C1 segment of cervical spinal cord (tissue), 14 donors: ENCODE results near the gene CPNE9.

ENCODE experiments used
- DNase-seq, 14 donors: peaks; one replicate each; lab custom pipeline; 2025; lab: John Stamatoyannopoulos, UW

The CPNE9 gene

DNA sequence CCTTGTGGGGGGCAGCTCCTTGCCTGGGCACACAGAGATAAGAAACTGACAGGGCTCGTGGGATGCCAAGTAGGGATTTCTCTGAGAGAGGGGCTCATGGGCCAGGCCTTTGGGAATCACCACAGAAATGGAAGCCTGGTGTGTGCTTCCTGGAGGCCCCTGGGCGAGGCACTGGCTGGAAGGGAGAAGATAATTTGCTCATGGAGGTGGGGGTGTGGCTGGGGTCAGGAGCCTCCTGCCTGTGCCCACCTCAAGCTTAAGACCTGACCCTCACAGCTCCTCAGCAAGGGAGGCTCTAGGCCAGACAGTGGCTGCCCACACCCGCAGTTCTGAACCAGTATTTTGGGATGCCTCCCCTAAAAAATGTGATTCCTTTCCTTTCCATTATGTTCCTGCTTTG is 16.9 kb upstream of the CPNE9 start:
- no peak for DNase-seq

DNA sequence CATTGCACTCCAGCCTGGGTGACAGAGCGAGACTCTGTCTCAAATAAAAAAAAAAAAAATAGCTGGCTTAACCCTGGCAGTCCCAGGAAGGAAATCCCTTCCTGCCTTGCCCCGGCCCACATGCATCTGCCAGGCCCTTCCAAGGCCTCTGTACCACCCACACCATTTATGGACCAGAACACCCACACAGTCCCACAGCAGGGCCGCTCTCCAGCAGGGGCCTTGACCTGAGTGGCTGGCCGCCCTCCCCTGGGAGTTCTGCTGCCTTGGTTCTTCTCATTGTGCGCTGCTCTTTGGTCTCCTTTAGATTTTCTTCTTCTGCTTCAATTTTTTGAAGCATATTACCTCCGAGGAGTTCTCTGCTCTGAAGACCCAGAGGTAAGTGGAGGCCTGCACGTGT is 16.1 kb upstream of the CPNE9 start:
- no peak for DNase-seq

DNA sequence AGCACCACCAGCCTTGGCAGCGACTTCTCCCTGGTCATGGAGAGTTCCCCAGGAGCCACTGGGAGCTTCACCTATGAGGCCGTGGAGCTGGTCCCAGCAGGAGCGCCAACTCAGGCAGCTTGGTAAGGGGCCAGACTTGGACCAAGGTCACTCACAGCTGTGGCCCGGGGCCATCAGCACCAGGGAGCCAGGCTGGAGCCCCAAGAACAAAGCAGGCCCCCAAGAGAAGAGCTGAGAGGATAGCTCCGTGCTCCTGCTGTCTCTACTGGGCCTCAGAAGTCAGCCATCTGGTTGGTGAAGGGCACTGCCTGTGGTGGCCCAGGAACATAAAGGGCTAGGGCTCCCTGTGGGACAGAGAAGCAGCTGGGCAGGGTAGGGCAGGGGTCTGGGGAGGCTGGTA is 14.7 kb upstream of the CPNE9 start:
- DNase-seq, result no peak

DNA sequence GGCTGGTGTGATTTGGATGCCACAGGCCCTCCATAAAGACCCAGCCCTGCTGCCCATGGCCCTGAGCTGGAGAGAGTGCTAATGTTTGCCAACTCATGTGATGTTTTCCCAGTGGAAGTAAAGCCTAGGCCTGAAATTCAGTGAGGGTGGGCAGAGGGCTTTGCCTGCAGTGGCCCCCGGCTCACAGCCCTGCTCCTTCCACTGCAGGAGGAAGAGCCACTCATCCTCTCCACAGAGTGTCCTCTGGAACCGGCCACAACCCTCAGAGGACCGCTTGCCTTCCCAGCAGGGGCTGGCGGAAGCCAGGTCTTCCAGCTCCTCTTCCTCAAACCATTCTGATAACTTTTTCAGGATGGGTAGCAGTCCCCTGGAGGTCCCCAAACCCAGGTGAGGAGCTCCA is 13.9 kb upstream of the CPNE9 start:
- DNase-seq, result no peak

DNA sequence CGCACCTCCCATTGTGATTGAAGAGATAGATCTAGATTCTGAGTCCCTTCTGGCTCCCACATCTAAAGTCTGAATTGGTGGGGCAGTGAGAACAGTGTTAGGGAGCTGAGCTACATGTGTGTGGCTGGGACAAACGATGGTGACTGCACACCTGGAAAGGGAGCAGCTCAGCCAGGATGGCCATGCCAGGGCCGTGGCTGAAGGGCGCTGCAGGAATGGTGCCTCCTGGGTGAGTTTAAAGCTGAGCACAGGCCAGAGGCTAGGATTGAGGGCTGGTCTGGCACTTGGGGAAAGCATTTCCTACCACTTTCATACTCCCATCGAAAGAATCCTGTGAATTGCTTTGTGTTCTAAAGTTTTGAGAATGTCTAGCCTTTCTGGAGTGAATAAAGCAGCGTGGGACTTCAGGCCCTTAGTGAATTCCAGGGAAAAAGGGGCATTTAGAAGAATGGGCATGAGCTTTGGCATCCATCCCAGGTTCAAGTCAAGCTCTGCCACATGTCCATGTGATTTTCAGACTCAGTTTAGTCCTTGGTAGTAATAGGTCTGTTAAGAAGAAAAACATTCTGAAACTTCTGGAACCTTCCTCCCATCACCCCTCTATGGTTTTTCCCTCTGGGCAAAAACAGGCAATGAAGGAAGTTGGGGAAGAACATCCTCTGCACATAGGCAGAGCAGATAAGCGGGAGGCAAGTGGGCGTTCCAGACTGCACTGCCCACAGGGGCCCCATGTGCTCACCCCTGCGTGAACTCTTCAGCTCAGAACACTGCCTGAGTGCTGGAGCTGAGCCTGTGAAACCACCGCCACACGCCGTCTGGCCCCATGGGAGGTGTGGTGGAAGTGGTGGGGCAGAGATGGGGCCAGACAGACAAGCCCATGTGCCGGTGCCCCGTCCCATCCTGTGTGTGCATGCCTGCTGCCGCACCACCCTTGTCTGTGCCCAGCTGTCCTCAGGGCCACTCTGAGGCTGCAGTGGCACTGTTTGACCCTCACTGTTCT is 12.9 kb upstream of the CPNE9 start:
- DNase-seq, result no peak

DNA sequence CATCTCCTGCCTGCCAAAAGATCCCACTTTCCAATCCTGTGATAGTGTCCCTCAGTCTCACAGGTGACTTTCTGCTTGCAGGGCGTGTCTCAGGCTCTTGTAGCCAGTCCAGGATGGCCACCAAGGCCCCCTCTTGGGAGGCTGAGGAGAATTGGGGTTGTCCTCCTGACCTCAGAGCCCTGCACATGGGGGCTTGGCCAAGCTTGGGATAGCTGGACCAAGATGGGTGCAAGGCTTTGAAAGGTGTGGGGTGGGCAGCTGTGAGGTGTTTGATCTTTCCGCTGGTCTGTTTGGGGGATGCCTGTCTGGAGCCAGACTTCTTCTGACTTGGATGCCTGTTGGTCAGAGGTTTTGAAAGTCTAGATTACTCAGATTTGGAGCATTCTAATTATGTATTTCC is 12.0 kb upstream of the CPNE9 start:
- no peak for DNase-seq

DNA sequence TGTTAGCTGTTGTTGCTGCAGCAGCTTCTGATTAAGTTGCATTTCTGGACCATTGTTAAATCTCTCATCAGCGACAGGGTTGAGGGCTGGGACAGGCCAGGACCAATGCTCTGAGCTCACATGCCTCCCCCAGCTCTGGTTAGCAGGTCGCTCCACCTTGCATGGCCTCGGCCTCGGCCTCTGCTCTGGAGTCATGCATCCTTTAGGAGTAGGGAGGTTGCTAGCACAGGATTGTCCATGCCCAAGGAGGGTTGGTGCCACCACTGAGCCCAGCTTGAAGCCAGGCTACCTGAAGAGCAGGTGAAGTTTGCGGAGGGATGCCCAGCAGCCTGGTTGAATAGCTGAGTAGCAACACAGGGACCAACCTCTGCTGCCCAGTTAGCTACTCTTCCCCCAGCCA is 11.2 kb upstream of the CPNE9 start:
- DNase-seq, result no peak

DNA sequence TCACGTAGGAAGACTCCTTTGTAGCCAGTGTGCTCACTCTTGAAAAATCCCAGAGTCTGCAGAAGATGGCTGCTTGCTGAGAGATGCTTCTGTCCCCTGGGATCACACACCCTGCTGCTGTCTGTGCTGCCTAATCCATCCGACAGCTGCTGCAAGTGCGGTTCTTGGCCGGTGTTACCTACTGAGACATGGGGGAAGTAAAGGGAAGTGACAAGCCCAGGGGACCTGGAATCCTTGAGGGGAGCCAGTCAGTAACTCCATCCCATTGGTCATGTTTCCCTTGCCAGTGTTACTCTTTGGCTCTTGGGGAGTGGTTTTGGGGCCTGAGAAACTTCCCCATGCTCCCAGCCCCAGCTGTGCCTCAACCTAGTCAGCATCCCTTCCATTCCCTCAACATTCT is 8.3 kb upstream of the CPNE9 start:
- DNase-seq, result no peak

DNA sequence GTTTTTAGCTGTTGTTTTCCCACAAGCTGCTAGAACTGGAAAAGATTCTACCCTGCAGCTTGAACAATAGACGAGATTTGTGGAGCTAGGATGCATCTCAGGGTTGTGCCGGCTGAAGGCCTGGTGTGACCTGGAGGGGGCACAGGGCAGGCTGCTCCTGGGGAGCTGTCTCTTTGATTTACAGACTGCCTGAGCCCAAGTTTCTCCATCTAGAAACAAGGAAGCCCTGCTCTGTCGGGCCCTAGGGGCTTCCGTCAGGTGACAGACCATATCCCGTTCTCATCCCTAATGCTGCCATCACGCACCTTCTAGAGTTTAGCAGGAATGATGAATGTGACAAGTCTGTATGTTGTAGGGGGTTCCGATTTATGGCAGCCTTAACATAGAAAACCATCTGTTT is 7.9 kb upstream of the CPNE9 start:
- no peak for DNase-seq

DNA sequence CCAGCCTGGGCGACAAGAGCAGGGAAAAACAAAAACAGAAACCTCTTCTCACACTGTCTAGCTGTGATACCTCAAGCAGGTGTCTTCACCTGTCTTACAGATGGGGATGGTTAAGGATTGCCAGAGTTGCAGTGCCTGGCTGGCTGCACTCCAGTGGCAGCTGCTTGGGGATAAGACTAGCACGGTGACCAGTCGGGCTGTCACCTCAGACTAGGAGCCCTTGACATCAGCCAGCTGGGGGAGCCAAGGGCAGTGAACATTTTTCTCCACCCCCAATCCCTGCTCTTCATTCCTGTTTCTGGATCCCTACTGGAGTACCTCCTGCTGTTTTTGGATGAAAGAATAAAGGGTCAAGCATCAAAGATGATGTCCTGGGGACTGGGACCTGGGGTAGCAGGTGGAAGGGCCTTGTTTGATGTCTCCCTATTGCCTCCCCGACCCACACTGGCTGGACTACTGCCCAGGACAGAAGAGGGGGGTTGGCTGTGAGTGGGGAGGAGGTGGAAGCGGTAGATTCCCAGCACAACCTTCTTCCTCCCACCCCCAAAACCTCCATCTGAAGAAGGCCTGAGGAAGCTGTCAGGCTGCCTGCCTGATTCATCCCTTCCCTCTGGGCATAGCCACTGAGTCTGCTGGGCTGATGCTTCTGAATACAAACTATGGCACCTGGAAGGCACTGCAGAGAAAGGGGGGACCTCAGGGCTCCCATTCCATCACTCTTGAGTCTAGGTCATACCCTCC is 7.0 kb upstream of the CPNE9 start:
- no peak for DNase-seq

DNA sequence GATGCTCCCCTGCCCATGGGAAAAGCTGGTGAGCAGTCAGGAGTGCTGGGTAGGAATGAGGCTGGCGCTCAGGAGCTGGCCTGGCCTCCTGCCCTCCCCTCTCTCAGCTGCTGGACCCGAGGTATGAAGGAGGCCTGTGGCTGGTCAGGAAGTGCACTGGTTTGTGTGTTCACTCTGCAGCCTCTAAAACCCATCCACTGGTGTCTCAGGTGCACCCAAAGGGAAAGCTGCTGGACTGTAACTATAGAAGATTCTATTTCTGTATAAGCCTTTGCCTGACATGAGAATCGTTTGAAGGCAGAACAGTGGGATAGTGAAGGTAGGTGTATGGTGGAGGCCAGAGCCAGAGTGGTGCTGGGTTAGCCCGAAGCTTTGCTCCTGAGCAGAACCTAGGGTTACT is 5.7 kb upstream of the CPNE9 start:
- DNase-seq, result no peak

DNA sequence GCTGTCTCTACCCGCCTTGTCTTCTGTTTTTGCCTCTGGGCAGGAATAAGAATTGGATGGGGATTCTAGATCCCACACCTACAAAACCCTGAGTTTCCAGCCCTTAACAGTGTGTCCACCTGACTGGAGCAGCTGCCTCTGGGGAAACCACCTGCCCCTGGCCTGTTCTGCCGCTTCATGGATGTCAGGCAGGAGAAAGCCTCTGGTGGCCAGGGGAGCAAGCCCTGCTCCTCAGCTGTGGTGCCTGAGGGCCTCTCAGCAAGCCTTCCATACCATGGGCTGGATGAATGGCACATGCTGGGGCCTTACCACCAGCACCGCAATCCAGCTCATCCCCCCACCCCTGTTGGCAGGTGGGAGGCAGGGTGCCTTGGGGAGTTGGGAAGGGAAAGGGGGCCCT is 5.3 kb upstream of the CPNE9 start:
- no peak for DNase-seq

DNA sequence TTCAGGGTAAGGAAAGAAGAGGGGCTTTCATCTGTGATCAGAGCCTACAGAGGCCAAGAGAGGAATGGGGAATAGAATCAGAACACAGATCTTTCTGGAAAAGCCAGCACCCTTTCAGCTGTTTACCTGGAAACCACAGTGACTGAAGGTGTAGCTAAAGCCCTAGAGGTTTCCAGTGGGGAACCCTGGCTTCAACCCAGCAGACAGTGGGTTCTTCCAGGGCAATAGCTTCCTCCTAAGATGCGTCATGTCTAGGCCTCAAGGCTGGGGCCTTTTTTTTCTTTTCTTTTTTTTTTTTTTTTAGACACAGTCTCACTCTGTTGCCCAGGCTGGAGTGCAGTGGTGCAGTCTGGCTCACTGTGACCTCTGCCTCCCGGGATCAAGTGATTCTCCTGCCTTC is 3.1 kb upstream of the CPNE9 start:
- no peak for DNase-seq

DNA sequence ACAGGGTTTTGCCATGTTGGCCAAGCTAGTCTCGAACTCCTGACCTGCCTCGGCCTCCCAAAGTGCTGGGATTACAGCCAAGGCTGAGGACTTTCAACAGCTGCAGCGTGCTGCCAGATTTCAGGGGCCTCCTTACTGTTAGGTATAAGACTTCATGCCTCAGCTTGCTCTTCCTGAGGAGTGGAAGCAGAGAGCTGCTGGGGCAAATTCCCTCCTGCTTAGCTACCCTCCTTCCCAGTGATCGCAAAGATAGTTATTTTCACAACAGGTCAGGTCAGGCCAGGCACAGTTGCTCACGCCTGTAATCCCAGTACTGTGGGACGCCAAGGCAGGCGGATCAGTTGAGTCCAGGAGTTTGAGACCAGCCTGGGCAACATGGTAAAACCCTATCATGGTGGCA is 2.6 kb upstream of the CPNE9 start:
- no peak for DNase-seq

DNA sequence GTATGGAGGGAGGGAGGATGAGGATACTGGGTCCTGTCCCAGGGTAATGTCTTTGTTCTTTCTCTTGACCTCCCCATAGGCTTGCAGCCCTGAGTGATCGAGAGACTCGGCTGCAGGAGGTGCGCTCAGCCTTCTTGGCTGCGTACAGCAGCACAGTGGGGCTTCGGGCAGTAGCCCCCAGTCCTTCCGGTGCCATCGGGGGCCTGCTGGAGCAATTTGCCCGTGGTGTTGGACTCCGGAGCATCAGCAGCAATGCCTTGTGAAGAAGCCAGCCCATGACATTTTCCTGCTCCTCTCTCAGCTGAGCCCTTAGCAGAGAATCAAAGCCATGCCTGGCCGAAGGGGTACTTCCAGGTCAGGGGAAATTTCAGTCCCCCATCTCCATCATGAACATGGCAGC is 1.9 kb upstream of the CPNE9 start:
- no peak for DNase-seq

DNA sequence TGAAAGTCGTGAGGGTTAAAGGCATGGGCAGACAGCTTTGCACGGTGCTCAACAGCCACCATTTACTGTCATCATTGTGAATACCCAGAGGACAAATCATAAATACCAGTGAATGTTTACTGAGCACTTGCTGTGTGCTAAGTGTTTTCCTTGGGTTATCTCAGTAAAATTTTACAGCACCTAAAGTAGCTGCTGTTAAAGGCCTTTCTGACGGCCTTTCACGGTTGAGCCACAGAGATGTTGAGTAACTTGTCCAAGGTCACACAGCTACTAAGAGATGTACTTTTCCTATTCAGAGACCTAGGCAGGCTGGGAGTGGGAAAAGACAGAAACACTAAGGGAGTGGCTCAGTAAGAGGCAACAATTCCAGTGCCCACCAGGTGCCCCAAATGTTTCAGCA is 393 bp upstream of the CPNE9 start:
- DNase-seq, result no peak

DNA sequence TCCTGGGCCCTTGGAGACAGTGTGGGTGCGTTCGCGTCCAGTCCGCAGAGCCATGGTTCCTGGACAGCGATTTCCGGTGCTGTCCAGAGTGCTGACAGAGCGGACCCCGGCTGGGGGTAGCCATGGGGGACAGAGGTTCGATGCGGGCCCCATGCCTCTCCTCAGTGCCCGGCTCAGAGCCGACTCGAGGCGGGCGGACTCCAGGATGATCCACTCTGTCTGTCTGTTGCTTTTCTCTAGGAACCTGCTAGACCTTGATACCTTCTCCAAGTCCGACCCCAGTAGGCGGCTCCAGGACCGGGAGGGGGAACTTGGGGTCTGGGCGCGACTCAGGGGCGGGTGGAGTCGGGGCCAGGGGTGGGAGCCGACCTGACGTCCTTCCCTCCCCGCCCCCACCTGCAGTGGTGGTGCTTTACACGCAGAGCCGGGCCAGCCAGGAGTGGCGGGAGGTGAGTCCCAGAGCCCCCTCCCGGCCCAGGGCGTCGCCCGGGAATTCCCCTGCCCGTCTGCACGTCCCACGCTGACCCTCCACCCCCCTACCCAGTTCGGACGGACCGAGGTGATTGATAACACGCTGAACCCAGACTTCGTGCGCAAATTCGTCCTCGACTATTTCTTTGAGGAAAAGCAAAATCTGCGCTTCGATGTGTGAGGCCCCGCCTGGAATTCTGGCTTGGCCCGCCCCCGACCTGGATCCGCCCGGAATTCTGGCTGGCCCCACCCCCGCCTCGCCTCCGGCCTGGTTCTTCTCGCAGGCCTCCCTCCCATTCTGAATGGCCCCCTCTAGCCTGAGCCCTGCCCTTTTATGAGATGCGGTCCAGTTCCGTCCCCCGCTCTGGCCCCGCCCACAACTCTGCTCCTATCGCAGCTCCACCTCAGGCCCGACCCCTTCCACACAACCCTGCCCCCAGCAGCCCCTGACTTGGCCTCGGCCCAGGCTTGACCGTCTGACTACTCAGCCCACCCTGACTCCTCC is 1.0 kb downstream of the CPNE9 start:
- DNase-seq, result peak in 1 of 14 donors; percentile 70

DNA sequence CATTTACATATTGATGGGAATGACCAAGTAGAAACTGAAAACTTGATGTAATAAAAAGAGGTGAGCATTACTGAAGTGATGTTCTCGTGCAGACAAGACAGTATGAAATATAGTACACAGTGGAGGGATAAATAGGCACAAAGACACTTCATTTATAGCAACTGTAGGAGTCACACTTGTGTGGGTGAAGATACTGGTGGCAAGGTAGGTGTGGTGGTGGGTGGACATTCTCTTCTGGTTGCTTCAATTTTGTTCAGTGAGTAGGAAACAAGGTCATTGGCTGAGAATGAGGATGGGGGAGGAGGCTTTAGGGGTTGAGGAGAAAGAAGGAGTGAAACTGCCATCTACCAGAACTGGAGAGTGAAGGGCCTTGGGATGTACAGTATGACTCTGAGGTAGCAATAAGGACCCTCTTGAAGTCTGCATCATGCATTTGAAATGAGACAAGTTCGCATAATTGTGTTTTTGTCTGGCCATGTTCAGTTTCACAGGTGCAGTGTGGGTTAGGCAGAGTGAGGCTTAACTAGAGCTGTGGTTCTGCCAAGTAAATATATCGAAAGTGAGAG is 6.6 kb downstream of the CPNE9 start:
- DNase-seq, result no peak

DNA sequence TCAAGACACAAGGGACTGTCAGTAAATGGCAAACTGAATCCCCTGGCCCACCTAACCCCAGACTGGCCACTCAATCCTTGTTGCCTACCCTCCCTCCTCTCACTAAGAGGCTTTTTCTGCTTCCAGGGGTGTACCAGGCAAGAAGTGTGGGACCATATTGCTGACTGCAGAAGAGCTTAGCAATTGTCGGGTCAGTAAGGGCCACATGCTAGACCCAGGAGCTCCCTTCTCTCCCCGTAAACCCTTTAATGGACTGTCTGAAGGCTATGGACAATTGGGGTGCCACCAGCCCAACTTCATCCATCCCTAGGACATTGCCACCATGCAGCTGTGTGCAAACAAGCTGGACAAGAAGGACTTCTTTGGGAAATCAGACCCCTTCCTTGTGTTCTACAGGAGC is 8.8 kb downstream of the CPNE9 start:
- DNase-seq, result no peak

DNA sequence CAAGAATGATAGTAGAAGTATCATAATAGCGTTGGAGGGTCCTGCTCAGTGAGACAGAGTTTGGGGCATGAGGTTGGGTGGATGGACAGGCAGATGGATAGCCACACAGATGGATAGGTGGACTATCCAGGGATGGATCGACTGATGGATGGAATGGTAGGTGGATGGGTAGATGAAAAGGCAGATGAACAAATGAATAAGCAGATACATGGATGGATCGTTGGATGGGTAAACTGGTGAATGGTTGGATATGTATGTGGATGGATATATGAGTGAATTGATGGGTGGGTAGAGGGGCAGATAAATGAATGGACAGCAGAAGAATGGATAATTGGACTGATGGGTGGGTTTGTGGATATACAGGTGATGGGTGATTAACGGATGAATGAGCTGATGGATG is 9.5 kb downstream of the CPNE9 start:
- no peak for DNase-seq

DNA sequence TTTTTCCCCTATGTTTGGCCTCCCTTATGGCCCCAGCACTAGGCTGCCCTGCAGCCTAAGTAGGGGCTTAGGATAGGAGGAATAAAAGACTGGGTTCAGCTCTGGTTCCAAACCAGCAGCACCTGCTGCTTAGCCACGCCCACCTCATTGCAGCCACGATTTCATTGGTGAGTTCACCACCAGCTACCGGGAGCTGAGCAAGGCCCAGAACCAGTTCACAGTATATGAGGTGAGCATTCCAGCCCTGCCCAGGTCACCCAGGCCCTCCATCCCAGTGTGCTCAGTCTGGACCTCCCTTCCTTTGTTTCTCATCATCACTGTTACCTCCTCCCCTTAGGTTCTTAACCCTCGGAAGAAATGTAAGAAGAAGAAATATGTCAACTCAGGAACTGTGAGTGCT is 11.5 kb downstream of the CPNE9 start:
- DNase-seq, result no peak
